ENCODE results near the gene MRPL36.

DNA sequence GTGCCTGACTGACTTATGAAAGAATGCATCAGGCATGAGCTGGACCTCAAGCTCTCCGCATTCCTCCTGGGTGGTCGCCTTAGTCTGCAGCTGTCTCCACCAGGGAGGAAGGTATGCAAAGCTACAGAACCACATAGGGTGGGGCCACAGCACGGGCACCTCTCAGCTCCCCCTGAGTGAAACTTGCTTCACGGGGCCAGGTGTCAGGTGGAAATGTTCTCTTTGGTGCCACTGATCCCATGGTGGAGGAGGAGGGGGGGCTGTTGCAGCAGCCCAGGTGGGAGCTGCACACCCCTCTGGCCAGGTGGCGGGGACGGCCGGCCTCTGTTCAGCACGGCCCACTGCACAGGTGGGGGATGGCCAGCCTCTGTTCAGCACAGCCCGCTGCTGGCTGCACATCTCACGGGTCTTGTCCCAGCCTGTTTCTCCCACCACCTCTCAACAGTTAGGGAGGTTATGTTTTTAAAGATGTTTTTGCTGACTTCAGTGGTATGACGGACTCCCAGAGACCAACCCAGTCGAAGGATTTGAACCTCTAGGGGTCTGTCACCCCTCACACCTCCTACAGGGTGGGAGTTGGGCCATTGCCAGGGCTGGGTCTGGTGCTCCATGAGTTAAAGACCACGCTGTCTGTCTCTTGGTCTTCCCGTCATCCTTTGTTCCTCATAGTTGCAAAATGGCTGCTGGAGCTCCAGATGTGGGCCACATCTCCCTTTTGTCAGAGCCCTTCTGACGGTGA lies 34.3 kb downstream of the MRPL36 start:
- TF ChIP-seq POLR2A (IDR thresholded peaks at IDR 0.05) (no peak), CTCF (IDR thresholded peaks at IDR 0.05) (no peak), EP300 (IDR thresholded peaks at IDR 0.05) (no peak)
